BE2C (cell line): ENCODE measurements around the gene ECEL1.

Experiments used
- DNase-seq: peaks from one replicate; pipeline ENCODE4 v3.0.0-alpha.2; 2020
- H3K27me3 ChIP-seq: fragments of 250-450 bp; sonication (Bioruptor Pico); 2 replicates; pipeline ENCODE4 v1.5.1; 2020; ENCODE audit warnings: mild to moderate bottlenecking
- H3K36me3 ChIP-seq: fragments of 250-450 bp; sonication (Bioruptor Pico); 2 replicates; pipeline ENCODE4 v1.5.1; 2020; ENCODE audit warnings: mild to moderate bottlenecking
- H3K4me1 ChIP-seq: fragments of 250-450 bp; sonication (Bioruptor Pico); 2 replicates; pipeline ENCODE4 v1.5.1; 2020
- H3K4me3 ChIP-seq: 2 replicates; pipeline ENCODE4 v1.5.1; 2011; ENCODE audit warnings: low read depth, low read length
- H3K9me3 ChIP-seq: fragments of 250-450 bp; sonication (Bioruptor Pico); 2 replicates; pipeline ENCODE4 v1.5.1; 2020
- CTCF ChIP-seq: IDR thresholded peaks from 2 replicates; pipeline ENCODE4 v1.5.1; 2012; ENCODE audit warnings: mild to moderate bottlenecking, low read depth, low read length

ECEL1 gene

GRCh38 chr2:232486558-232487384, 863 bp downstream of the ECEL1 start:
- peak; percentile 8 for DNase-seq
- Histone ChIP-seq H3K36me3 (no peaks in the 10 kb centered on the region), H3K9me3 (no peaks in the 10 kb centered on the region), H3K4me1 (no peaks in the 10 kb centered on the region), H3K27me3 (peaks cover 51% of the 10 kb centered on the region), H3K4me3 (no peak overlapping the region)
- no peak for TF ChIP-seq CTCF

- no peak overlapping the region for H3K4me3 ChIP-seq
- peaks cover 51% of the 10 kb centered on the region for H3K27me3 ChIP-seq
- H3K36me3 ChIP-seq: no peaks in the 10 kb centered on the region
Observed at GRCh38 chr2:232485757-232486557, 1.7 kb downstream of the ECEL1 start.

GRCh38 chr2:232485348-232485756, 2.3 kb downstream of the ECEL1 start:
- Histone ChIP-seq H3K4me3 (no peak overlapping the region), H3K9me3 (no peaks in the 10 kb centered on the region), H3K36me3 (no peaks in the 10 kb centered on the region), H3K4me1 (no peaks in the 10 kb centered on the region), H3K27me3 (peaks cover 51% of the 10 kb centered on the region)
- no peak for TF ChIP-seq CTCF
- no peak for DNase-seq

More at GRCh38 chr2:232485757-232486557, 1.7 kb downstream of the ECEL1 start:
- TF ChIP-seq CTCF: no peak
- no peak for DNase-seq
- Histone ChIP-seq H3K9me3 (no peaks in the 10 kb centered on the region), H3K4me1 (no peaks in the 10 kb centered on the region)

- no peak for TF ChIP-seq CTCF
- DNase-seq: no peak
- Histone ChIP-seq H3K9me3 (no peaks in the 10 kb centered on the region), H3K36me3 (no peaks in the 10 kb centered on the region), H3K27me3 (peaks cover 51% of the 10 kb centered on the region), H3K4me1 (no peaks in the 10 kb centered on the region), H3K4me3 (no peak overlapping the region)
Observed at GRCh38 chr2:232484628-232485347, 2.8 kb downstream of the ECEL1 start.

- peaks cover 51% of the 10 kb centered on the region for H3K27me3 ChIP-seq
- no peak for TF ChIP-seq CTCF
- H3K36me3 ChIP-seq: no peaks in the 10 kb centered on the region
- no peak overlapping the region for H3K4me3 ChIP-seq
- DNase-seq: no peak
- H3K9me3 ChIP-seq: no peaks in the 10 kb centered on the region
- no peaks in the 10 kb centered on the region for H3K4me1 ChIP-seq
Observed at GRCh38 chr2:232483923-232484627, 3.6 kb downstream of the ECEL1 start.
